Ramos (cell line): ENCODE measurements around the gene ANKRD22.

Source experiments
- in situ Hi-C: fragments of 300-500 bp; cut with MboI; formaldehyde crosslinking; loops from one replicate; pipeline ENCODE4 v1.14.3; 2022; ENCODE audit warnings: low sequenced_read_pairs; ENCODE audit not compliant: unreplicated experiment

ANKRD22 gene

DNA sequence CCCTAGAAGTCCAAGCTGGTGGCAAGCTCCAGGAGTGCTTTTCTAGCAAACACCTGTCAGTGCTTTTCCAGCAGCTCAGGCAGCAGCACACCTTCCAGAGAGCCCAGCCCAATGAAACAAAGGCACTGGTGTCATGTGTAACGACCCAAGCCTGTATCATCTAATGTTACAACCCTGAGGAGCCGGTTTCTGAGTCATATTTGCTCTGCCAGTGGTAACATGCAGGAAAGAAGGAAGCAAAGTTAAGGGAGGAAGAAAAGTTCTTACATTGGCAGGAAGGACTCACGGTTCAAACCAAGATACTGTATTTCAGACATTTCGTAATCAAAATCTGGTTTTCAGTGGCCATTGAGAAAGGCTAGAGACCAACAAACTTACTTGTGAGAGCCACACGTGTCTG is at the start of gene ANKRD22:
Gene ANKRD22, minus strand, starts transcription at position 139 of the 400 bp plus-strand sequence. CDS start 237 bp downstream, outside the sequence.
- in situ Hi-C loops: no loop called here

DNA sequence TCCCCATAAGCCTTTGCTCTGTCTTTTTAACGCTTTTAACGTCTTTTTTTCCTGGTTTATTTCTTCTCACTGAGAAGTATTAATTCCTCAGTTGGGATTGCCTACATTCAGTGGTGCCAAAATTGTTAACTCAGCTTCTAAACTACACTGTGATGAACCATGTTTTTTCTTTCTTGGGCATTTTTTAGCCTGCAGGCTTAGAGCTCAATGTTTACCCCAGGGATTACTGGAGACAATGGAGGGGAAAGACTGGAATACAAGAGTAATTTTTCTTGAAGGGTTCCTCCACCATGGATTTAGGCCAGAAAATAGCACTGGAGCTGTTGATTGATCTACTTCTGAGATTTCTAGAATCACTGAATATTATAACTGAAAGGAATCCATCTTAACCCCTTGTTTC is 48.2 kb upstream of the ANKRD22 start:
- in situ Hi-C loops: loop anchor here (25.0 kb wide), 4 partner anchors 513 to 1813 kb away; partner anchors contain the start of genes GLUD1, PANK1 and SHLD2

DNA sequence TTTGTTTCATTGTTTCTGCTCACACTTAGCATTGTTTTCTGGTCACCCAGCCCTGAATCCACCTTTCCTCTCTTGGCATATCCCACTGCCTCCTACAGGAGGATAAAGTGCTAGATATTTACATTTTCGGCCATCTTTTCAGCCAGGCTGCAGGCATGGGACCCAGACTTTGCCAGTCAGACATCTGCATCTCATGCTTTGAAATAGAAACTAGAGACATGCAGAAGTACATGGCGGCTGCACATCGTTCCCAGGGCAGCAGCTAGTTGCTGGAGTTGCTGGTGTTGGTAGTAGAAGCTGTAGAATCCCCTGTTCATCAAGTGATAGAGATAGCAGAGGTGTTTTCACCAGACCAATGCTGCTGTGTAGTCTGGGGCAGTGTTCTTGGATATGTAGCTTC is 47.1 kb upstream of the ANKRD22 start:
- in situ Hi-C loops: loop anchor here (25.0 kb wide), 4 partner anchors 511 to 1811 kb away; partner anchors contain the start of genes GLUD1, PANK1 and SHLD2

DNA sequence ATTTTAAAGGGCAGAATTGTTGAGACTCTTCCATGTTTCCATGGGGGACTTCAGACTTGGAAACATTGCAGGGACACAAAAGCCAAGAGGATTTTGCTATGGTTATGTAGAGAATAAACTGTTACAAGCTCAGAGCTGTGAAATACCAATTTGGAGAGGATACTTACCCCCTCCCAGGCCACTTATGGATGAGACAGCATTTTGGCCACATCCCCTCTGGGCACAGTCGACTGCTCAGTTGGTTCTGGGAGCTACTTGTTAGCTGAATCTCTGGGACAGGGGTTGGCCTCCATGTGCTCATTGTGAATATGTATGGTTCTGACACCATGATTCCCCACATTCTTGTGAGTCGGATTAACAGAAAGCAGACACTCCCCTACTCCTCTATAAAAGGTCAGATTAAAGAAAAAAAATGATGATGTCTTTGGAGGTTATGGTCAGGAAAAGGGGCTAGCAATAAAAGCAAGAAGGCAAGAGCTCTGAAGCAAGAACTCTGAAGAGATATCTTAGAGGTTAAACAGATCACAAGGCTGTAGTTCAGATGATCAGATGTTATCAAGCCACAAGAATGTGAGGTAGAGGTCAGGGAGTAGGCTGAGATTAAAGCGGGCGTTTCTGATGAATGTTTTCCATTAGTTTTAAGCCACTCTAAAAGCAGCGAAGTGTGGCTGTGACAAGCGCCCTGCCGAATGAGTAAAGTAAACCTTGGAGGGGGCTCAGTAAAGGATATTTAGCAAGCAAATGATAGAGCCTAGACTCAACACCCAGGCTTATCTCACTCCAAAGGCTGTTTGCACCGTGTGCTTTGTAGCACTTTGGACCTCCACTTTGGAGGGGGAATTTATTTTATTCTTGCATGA is 45.6 kb upstream of the ANKRD22 start:
- in situ Hi-C loops: loop anchor here (25.0 kb wide), 4 partner anchors 510 to 1810 kb away; partner anchors contain the start of genes GLUD1, PANK1 and SHLD2

DNA sequence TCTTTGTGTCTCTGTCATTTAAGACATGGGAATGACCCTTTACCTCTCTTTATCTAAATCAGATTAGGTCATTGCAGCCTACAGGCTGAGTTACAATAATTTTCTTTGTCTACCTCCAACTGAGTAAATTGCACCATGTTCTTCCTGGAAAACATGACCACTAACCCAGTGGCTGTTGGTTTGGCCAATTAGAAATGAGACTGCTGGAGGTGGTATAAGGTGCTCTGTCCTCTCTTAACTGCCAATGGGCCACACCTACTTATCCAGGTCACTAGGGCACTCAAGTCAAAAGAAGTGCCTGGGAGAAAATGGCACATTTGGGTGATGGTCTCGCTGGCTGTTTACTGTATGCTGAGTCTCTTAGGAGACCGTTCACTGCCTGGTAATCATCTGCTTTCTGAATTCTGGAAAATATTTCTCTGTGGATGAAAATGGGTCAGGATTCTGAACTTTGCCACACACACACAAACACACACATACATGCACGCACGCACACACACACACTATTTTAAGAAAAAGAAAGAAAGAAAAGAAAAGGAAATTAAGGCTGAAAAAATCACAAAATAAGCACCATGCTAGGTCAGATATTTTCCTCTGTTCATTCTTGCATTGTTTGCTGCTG is 44.8 kb upstream of the ANKRD22 start:
- in situ Hi-C loops: loop anchor here (25.0 kb wide), 4 partner anchors 509 to 1809 kb away; partner anchors contain the start of genes GLUD1, PANK1 and SHLD2

DNA sequence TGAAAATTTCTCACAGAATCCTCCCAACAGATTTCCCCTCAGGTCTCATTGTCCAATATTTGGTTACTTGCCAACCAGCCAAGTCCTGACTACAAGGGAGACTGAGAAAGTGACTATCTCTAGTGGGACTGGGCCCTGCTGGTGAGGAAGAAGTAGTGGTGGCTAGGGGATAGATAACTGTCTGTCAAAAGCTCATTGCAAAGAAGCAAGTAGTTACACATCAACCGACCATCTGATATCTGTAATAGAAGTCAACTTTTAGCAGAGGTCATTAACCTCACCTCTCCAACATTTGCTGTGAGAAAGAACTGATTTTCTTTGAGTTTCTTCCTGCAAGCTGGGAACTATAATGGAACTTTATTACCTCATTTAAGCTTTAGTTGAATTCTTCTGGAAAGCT is 43.6 kb upstream of the ANKRD22 start:
- in situ Hi-C loops: loop anchor here (25.0 kb wide), 4 partner anchors 508 to 1808 kb away; partner anchors contain the start of genes GLUD1, PANK1 and SHLD2

DNA sequence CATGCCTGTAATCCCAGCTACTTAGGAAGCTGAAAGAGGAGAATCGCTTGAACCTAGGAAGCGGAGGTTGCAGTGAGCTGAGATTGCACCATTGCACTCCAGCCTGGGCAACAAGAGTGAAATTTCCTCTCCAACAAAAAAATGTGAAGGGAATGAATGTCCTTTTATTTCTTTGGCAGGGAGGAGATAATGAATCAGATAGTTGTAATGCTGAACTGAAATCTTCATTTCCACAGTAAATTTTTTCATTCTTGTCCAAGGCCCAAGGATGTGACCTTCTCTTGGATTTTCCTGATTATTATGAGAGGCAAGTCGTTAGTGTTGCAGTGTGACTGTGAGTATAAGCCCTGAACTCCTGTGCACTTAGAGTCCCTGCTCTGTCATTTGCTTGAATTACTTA is 42.0 kb upstream of the ANKRD22 start:
- in situ Hi-C loops: loop anchor here (25.0 kb wide), 4 partner anchors 506 to 1806 kb away; partner anchors contain the start of genes GLUD1, PANK1 and SHLD2

DNA sequence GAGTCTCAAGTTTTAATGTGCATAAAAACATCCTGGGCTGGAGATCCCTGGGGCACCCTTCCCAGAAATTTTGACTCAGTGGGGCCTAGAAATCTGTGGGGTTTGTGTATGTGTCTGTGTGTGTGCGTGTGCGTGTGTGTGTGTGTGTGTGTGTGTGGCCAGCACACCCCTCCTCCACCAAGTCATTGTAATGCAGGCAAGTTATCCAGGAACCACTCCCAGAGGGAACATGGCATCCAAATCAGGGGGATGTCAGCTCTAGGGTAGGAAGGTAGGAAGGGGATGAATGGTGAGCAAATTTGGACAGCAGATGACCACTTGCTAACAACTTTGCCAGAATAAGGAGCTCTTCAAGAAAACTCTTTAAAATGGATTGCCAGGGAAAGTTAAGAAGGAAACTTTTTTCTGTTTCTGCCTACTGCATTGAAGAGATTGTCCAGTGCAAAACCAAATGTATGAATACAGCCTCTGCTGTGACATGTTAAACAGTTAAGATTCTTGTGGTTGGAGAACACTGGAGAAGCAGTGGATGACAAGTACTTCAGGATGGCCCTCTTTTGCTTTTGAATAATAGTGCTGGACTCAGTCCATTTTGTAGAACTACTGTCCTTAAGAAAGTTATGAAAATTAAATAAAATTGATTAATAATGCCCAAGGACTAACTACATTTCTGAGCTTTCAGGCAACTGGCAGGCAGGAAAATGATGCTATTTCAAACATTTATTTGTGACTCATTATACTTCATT is 40.8 kb upstream of the ANKRD22 start:
- in situ Hi-C loops: loop anchor here (25.0 kb wide), 4 partner anchors 505 to 1805 kb away; partner anchors contain the start of genes GLUD1, PANK1 and SHLD2

DNA sequence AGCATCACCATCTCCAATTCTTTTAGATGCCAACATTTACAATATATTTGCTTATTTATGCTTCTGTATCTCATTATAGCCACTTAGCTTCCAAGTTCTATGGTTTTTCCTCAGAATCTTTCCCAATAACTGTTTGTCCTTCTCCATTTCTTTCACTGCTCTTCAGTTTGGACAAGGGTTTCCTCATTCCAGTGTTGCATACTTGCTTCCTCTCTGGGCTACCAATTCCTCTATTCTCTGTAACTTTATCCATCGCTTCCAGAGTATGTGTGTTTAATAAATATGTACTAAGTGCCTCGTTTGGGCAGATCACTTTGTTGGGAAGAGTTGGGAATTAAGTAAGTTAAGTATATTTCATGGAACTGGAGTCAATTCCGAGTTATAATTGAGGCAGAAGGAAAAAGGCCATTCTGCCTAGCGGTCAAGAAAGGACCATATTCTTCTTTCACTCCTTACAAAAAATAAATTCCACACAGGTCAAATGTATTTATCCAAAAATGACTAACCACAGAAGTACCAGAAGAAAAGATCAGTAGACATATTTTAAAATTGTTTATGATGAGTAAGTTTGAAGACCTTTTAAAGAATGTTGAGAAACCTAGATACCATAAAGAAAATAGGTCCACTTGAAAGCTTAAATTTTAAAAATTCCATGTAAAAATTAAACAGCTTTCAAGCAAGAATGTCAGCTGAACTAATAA is 39.2 kb upstream of the ANKRD22 start:
- in situ Hi-C loops: loop anchor here (25.0 kb wide), 4 partner anchors 504 to 1804 kb away; partner anchors contain the start of genes GLUD1, PANK1 and SHLD2

DNA sequence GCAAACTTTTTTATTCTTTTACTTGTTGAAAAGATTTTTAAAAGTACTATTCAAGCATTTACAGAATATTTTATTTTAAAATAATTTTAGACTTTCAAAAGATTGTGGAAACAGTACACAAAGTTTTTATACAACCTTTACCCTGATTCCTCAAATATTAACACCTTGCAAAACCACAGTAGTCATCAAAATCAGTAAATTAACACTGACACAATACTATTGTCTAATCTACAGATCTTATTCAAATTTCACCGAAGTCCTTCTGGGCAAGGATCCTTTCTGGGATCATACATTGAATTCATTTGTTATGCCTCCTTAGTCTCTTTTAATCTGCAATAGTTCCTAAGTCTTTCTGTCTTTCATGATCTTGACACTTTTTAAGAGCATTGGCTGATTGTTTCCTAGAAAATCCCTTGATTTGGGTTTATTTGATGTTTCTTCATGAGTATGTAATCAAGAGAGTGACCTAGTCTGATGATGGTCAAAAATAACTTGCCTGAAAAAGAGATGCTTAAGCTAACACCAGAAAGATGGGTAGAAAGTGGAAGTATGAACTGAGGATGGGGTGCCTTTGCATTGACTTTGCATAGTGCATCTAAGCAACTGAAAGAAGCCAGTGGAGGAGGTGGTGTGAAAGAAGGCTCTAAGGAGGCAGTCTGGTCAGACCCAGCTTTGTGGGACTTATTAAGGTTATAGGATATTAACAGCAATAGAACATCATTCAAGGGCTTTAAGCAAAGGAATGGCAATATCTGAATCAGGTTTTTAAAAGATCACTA is 38.1 kb upstream of the ANKRD22 start:
- in situ Hi-C loops: loop anchor here (25.0 kb wide), 4 partner anchors 502 to 1802 kb away; partner anchors contain the start of genes GLUD1, PANK1 and SHLD2

DNA sequence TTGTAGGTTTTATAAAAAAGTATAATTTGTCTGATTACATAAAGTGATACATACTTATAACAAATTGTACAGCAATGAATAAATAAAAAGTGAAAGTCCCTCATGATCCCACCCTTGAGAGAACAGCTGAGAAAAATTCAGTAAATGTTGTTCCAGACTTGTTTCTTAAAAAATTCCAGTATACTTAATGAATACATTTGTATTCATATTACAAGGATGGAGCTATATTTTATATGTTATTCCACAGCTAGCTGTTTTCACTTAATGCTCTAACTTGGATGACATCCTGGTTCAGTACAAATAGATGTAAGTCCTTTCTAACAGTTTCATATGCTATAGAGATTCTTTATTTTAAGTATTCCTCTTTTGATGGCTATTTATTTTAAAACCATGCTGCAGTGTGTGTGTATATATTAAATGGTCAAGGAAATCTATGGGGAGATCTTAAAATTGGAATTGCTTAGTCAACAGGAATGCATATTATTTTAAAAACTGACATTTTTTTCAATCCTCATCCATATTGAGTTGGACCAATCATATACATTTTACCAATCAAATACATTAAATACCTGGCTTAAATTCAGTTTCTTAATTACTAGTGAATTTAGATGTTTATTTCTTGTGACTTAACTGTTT is 37.3 kb upstream of the ANKRD22 start:
- in situ Hi-C loops: loop anchor here (25.0 kb wide), 4 partner anchors 502 to 1802 kb away; partner anchors contain the start of genes GLUD1, PANK1 and SHLD2

DNA sequence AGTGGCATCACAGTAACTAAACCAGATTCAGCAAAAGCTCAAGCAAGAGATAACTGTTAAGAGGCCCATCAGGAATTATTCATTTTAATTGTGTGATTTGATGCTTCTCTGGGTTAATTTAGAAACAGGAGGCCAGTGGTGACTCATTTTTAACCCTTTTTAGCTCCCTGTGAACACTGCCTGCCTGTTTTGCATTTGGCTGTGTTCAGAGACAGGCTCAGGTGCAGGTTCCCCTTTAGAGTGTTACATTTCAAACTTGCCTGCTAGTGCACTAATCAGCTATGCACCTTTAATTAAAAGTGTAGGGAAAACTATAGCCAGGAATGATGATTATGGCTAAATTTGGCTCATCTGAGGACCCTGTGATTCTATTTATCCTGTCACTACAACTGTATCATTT is 34.9 kb upstream of the ANKRD22 start:
- in situ Hi-C loops: loop anchor here (25.0 kb wide), 4 partner anchors 499 to 1799 kb away; partner anchors contain the start of genes GLUD1, PANK1 and SHLD2

DNA sequence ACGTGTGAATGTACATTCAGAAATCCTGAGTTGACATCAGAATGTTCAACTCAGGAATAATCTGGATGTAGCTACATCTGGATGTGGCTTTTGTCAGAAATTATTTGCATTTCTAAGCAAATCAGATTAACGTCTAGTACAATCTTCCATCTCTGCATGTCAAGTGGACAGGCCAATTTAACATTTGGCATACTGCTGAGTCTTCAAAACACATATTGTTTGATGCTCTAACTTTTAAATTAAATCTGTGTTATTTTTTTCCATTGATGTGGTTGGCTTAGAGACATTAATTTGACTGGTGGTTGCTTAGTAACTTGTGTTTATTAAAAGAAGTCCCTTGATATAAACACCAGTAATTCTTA is 31.8 kb upstream of the ANKRD22 start:
- in situ Hi-C loops: loop anchor here (25.0 kb wide), 4 partner anchors 496 to 1796 kb away; partner anchors contain the start of genes GLUD1, PANK1 and SHLD2

DNA sequence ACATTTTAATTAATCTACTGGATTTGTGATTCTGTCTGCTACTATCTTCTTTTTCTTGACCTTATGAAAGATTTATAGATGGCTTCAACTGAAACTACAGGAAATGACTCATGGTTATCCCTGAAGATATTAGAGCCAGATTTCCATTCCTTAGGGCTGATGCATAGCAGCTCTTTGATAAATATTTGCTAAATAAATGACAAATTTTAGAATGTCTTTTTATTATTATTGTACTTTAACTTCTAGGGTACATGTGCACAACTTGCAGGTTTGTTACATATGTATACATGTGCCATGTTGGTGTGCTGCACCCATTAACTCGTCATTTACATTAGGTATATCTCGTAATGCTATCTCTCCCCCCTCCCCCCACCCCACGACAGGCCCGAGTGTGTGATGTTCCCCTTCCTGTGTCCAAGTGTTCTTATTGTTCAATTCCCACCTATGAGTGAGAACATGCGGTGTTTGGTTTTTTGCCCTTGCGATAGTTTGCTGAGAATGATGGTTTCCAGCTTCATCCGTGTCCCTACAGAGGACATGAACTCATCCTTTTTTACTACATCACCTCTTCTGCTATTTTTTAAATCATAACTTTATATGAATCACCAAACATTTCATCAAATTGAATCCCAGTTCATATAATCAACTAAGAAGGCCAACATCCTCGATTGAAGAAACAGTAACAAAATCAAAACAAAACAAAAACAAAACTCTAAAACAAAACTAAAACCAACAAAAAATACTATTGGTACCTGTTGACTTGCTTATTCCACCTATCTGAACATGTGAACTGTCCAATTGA is 31.2 kb upstream of the ANKRD22 start:
- in situ Hi-C loops: loop anchor here (25.0 kb wide), 4 partner anchors 496 to 1796 kb away; partner anchors contain the start of genes GLUD1, PANK1 and SHLD2

DNA sequence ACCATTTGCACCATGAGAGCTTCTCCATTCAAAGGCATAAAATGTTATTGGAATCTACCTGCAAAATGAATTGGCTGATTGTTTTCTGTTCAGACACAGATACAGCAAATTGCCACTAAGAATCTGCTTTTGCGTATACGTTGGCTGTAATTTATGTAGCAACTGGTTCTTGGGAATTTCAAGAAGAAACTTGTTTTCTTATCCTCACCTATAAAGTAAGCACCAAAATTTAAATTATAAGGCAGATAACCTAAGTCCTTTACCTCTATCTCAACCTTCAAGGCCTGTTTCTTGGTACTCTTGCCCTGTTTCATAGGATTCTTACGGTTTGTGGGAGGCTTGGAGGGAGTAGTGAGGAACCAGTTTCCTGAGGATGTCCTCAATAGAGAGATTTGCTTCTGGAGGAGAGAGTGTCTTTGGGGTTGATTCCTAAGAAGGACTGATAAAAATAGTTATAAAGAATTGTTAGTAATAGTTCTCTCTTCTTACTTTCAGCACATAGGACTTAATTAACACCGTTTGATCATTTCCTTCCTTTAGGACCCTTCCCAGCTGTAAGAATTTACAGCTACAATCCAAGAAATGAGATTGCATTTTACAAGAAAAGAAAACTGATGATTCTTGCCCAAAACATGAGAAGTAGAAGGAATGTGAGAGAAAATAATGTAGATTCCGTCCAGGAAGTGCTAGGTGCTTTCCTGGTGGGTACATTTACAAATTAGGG is 30.4 kb upstream of the ANKRD22 start:
- in situ Hi-C loops: loop anchor here (25.0 kb wide), 4 partner anchors 495 to 1795 kb away; partner anchors contain the start of genes GLUD1, PANK1 and SHLD2

DNA sequence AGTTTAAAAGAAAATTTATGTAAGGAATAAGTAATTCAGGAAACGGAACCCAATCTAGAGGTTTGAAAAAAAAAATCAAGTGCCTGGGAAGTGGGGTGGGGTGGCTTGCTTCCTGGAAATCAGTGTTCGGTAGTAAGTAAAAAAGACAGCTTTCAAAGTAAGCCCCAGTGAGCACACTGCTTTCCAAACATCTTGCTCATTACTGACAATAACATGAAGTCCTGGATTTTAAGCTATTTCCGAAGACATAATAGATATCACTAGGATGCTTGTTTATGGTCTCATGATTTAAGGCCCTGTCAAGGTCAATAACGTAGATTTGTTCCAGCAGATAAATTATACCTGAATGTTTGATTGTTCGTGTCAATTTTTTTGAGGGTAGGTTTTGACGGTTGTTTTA is 29.7 kb upstream of the ANKRD22 start:
- in situ Hi-C loops: loop anchor here (25.0 kb wide), 4 partner anchors 494 to 1794 kb away; partner anchors contain the start of genes GLUD1, PANK1 and SHLD2
